NCI-H2171 treated with DMSO at 0.1 percent for 48 hours (cell line): ENCODE results near the gene CACNA1C.
"Not testable (repeated sequence)": the region's sequence is repeated elsewhere in the genome, so short reads cannot be mapped to it uniquely, and the experiment has no call there.

Source experiments
- DNase-seq: peaks from one replicate; lab custom pipeline; 2025; lab: John Stamatoyannopoulos, UW

The CACNA1C gene

GRCh38 chr12:2076196-2076570 lies 23.4 kb downstream of the CACNA1C start:
- DNase-seq = no peak

- DNase-seq = no peak
Measured at GRCh38 chr12:2076728-2077127, 23.9 kb downstream of the CACNA1C start.

- DNase-seq = no peak
Measured at GRCh38 chr12:2080604-2081003, 27.8 kb downstream of the CACNA1C start.

GRCh38 chr12:2082321-2082720 lies 29.5 kb downstream of the CACNA1C start:
- DNase-seq = peak; percentile 100

GRCh38 chr12:2083008-2083407 lies 30.2 kb downstream of the CACNA1C start:
- DNase-seq = peak; percentile 96

GRCh38 chr12:2083561-2083960 lies 30.8 kb downstream of the CACNA1C start:
- peak; percentile 80 for DNase-seq

GRCh38 chr12:2084553-2085296 lies 31.9 kb downstream of the CACNA1C start:
- DNase-seq = peak; percentile 86

- peak; percentile 33 for DNase-seq
Measured at GRCh38 chr12:2092354-2092753, 39.6 kb downstream of the CACNA1C start.

- no peak for DNase-seq
Measured at GRCh38 chr12:2092890-2093289, 40.1 kb downstream of the CACNA1C start.

GRCh38 chr12:2094597-2094996 lies 41.8 kb downstream of the CACNA1C start:
- no peak for DNase-seq

- no peak for DNase-seq
Measured at GRCh38 chr12:2095878-2096277, 43.1 kb downstream of the CACNA1C start.

- DNase-seq = no peak
Measured at GRCh38 chr12:2097617-2098016, 44.8 kb downstream of the CACNA1C start.

- DNase-seq = no peak
Measured at GRCh38 chr12:2098852-2099251, 46.1 kb downstream of the CACNA1C start.

- no peak for DNase-seq
Measured at GRCh38 chr12:2099595-2099994, 46.8 kb downstream of the CACNA1C start.

GRCh38 chr12:2101359-2101758 lies 48.6 kb downstream of the CACNA1C start:
- no peak for DNase-seq

- no peak for DNase-seq
Measured at GRCh38 chr12:2101771-2102170, 49.0 kb downstream of the CACNA1C start.

GRCh38 chr12:2102736-2103135 lies 49.9 kb downstream of the CACNA1C start:
- not testable (repeated sequence) for DNase-seq

GRCh38 chr12:2105387-2105786 lies 52.6 kb downstream of the CACNA1C start:
- not testable (repeated sequence) for DNase-seq

- DNase-seq = no peak
Measured at GRCh38 chr12:2108166-2108565, 55.4 kb downstream of the CACNA1C start.

GRCh38 chr12:2108975-2109671 lies 56.3 kb downstream of the CACNA1C start:
- no peak for DNase-seq

- no peak for DNase-seq
Measured at GRCh38 chr12:2110127-2110526, 57.3 kb downstream of the CACNA1C start.

- peak; percentile 44 for DNase-seq
Measured at GRCh38 chr12:2110849-2111566, 58.2 kb downstream of the CACNA1C start.

GRCh38 chr12:2111826-2112225 lies 59.0 kb downstream of the CACNA1C start:
- DNase-seq = peak; percentile 61
